SK-N-SH treated with all-trans-retinoic acid at 6 μM for 48 hours (cell line): Measurements from ENCODE around the gene ARRDC5.
"Not testable (repeated sequence)": the region's sequence is repeated elsewhere in the genome, so short reads cannot be mapped to it uniquely, and the experiment has no call there.

ENCODE experiments used
- ATAC-seq: fragments of 200-7000 bp; cut with Tn5 transposase; 3 replicates; pipeline ENCODE4 v1.9.1; 2020; ENCODE audit warnings: mild to moderate bottlenecking, moderate library complexity
- ARNTL ChIP-seq: fragments of 450-650 bp; formaldehyde crosslinking; IDR thresholded peaks from 2 replicates; pipeline ENCODE4 v1.5.0; 2020; ENCODE audit warnings: low read depth, mild to moderate bottlenecking, moderate library complexity, borderline replicate concordance
- BACH2 ChIP-seq: fragments of 250-450 bp; sonication (Bioruptor Pico); IDR thresholded peaks from 2 replicates; pipeline ENCODE4 v1.9.0; 2021; ENCODE audit warnings: mild to moderate bottlenecking, borderline replicate concordance
- CREB5 ChIP-seq: fragments of 250-450 bp; sonication (Bioruptor Pico); IDR thresholded peaks from 2 replicates; pipeline ENCODE4 v1.5.1; 2020; ENCODE audit warnings: low read depth, mild to moderate bottlenecking, moderate library complexity
- CSDC2 ChIP-seq: fragments of 250-450 bp; sonication (Bioruptor Pico); IDR thresholded peaks from 2 replicates; pipeline ENCODE4 v1.5.0; 2020; ENCODE audit warnings: mild to moderate bottlenecking, moderate library complexity
- CSRNP3 ChIP-seq: fragments of 250-450 bp; sonication (Bioruptor Pico); IDR thresholded peaks from 2 replicates; pipeline ENCODE4 v1.5.1; 2021; ENCODE audit warnings: mild to moderate bottlenecking, moderate library complexity
- ESRRG ChIP-seq: fragments of 250-450 bp; sonication (Bioruptor Pico); IDR thresholded peaks from 2 replicates; pipeline ENCODE4 v1.6.1; 2021; ENCODE audit warnings: mild to moderate bottlenecking
- ISL1 ChIP-seq: fragments of 250-450 bp; sonication (Bioruptor Pico); IDR thresholded peaks from 2 replicates; pipeline ENCODE4 v2.1.2; 2022; ENCODE audit warnings: mild to moderate bottlenecking, moderate library complexity
- OSR1 ChIP-seq: fragments of 250-450 bp; sonication (Bioruptor Pico); IDR thresholded peaks from 2 replicates; pipeline ENCODE4 v1.8.0; 2022; ENCODE audit warnings: moderate library complexity, mild to moderate bottlenecking, inconsistent platforms
- PATZ1 ChIP-seq: fragments of 250-450 bp; sonication (Bioruptor Pico); IDR thresholded peaks from 2 replicates; pipeline ENCODE4 v1.8.0; 2020; ENCODE audit warnings: mild to moderate bottlenecking, moderate library complexity, borderline replicate concordance
- PPARA ChIP-seq: fragments of 250-450 bp; sonication (Bioruptor Pico); IDR thresholded peaks from 2 replicates; pipeline ENCODE4 v1.5.0; 2020; ENCODE audit warnings: mild to moderate bottlenecking, borderline replicate concordance
- RARB ChIP-seq: fragments of 250-450 bp; sonication (Bioruptor Pico); IDR thresholded peaks from 2 replicates; pipeline ENCODE4 v1.8.0; 2021; ENCODE audit warnings: mild to moderate bottlenecking, moderate library complexity
- TSHZ2 ChIP-seq: fragments of 250-450 bp; sonication (Bioruptor Pico); IDR thresholded peaks from 2 replicates; pipeline ENCODE4 v1.5.0; 2020; ENCODE audit warnings: mild to moderate bottlenecking, moderate library complexity
- ZC3H10 ChIP-seq: fragments of 250-450 bp; sonication (Bioruptor Pico); IDR thresholded peaks from 2 replicates; pipeline ENCODE4 v1.5.1; 2021; ENCODE audit warnings: mild to moderate bottlenecking, moderate library complexity
- ZFP3 ChIP-seq: fragments of 250-450 bp; sonication (Bioruptor Pico); IDR thresholded peaks from 2 replicates; pipeline ENCODE4 v1.5.0; 2020; ENCODE audit warnings: mild to moderate bottlenecking, moderate library complexity
- ZFP30 ChIP-seq: fragments of 450-650 bp; formaldehyde crosslinking; IDR thresholded peaks from 2 replicates; pipeline ENCODE4 v1.5.0; 2022; ENCODE audit warnings: mild to moderate bottlenecking, moderate library complexity
- ZNF565 ChIP-seq: fragments of 450-650 bp; formaldehyde crosslinking; conservative IDR thresholded peaks from 2 replicates; pipeline ENCODE4 v1.5.0; 2020; ENCODE audit warnings: low read depth, mild to moderate bottlenecking, moderate library complexity
- ZNF8 ChIP-seq: fragments of 450-650 bp; formaldehyde crosslinking; IDR thresholded peaks from 2 replicates; pipeline ENCODE4 v1.5.0; 2020; ENCODE audit warnings: mild to moderate bottlenecking, moderate library complexity
- TF ChIP-seq, protein P1 (sequence below): fragments of 250-450 bp; sonication (Bioruptor Pico); IDR thresholded peaks from 2 replicates; pipeline ENCODE4 v1.8.0; 2021; ENCODE audit warnings: low read depth, mild to moderate bottlenecking, moderate library complexity, borderline replicate concordance

Gene ARRDC5

GRCh38 chr19:4939466-4939865 is 36.8 kb upstream of the ARRDC5 start:
- ATAC-seq: no peak

DNA sequence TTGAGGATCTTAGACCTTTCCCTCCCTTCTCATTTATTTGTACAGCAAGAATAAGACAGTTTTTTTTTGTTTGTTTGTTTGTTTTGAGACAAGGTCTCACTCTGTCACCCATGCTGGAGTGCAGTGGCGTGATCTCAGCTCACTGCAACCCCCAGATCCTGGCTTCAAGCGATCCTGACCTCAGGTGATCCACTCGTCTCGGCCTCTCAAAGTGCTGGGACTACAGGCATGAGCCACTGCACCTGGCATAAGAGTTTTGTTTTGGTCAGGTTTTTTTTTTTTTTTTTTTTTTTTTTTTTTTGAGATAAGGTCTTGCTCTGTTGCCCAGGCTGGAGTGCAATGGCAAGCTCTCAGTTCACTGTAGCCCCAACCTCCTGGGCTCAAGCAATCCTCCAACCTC is 35.8 kb upstream of the ARRDC5 start:
- ATAC-seq: not testable (repeated sequence)

More at GRCh38 chr19:4939466-4939865, 36.8 kb upstream of the ARRDC5 start:
- TF ChIP-seq ESRRG (CRISPR knock-in tag): no peak

DNA sequence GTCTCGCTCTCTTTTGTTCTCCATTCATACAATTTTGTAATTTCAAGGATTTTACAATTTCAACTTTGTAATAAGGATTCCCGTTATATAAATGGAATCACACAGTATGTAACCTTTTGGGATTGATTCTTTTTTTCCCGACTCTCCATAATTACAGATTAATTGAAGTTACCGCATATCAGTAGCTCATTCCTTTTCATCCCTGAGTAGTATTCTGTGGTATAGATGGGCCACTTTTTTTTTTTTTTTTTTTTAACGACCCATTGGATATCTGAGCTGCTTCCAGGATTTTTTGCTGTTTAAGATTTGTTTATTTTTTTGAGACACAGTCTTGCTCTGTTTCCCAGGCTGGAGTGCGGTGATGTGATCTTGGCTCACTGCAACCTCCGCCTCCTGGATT is 34.4 kb upstream of the ARRDC5 start:
- TF ChIP-seq ARNTL (CRISPR knock-in tag) (no peak), ZFP30 (CRISPR knock-in tag) (no peak), BACH2 (CRISPR knock-in tag) (no peak), RARB (CRISPR knock-in tag) (no peak), ISL1 (CRISPR knock-in tag) (no peak), TSHZ2 (CRISPR knock-in tag) (no peak), CSRNP3 (CRISPR knock-in tag) (no peak), ZNF8 (CRISPR knock-in tag) (no peak), CSDC2 (no peak), CREB5 (CRISPR knock-in tag) (no peak), ESRRG (CRISPR knock-in tag) (no peak), ZNF565 (no peak), ZFP3 (no peak), ZC3H10 (CRISPR knock-in tag) (no peak), PATZ1 (CRISPR knock-in tag) (no peak)
- TF ChIP-seq, protein P1, sequence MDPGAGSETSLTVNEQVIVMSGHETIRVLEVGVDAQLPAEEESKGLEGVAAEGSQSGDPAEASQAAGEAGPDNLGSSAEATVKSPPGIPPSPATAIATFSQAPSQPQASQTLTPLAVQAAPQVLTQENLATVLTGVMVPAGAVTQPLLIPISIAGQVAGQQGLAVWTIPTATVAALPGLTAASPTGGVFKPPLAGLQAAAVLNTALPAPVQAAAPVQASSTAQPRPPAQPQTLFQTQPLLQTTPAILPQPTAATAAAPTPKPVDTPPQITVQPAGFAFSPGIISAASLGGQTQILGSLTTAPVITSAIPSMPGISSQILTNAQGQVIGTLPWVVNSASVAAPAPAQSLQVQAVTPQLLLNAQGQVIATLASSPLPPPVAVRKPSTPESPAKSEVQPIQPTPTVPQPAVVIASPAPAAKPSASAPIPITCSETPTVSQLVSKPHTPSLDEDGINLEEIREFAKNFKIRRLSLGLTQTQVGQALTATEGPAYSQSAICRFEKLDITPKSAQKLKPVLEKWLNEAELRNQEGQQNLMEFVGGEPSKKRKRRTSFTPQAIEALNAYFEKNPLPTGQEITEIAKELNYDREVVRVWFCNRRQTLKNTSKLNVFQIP (CRISPR knock-in tag): no peak

DNA sequence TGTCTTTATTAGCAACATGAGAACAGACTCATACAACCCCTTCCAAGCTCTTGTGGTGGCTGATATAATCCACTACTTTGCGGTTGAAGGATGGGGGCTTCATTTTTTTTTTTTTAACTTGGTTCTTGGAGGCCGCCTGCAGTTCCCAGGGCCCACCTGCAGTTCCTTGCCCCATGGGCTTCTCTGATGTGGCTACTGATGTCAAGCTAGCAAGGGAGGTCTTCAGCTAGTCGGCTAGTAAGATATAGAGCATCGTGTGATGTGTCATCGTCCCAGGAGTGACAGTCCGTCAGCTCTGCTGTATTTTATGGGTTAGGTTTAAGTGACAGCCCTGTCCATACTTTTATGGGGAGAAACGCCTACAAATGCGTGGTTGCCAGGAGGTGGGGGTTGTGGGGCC is 32.7 kb upstream of the ARRDC5 start:
- no peak for ATAC-seq
- TF ChIP-seq TSHZ2 (CRISPR knock-in tag) (no peak), ZFP30 (CRISPR knock-in tag) (no peak), ZNF565 (no peak), RARB (CRISPR knock-in tag) (no peak), OSR1 (CRISPR knock-in tag) (no peak), PPARA (CRISPR knock-in tag) (no peak), ISL1 (CRISPR knock-in tag) (no peak), ZFP3 (no peak), PATZ1 (CRISPR knock-in tag) (no peak), ZC3H10 (CRISPR knock-in tag) (no peak), ZNF8 (CRISPR knock-in tag) (no peak), BACH2 (CRISPR knock-in tag) (no peak)

More for the DNA sequence above, 34.4 kb upstream of the ARRDC5 start:
- ATAC-seq: no peak
